A549 treated with AZD2906 at 1 μM for 4 hours (cell line): ENCODE measurements around the gene MLLT6. TPM values are rescaled to one million over a fixed set of nuclear protein-coding genes. Genes with fewer than 3 reads are reported as not detected.

ENCODE experiments used
- total RNA-seq: library from RNA; stranded (reverse); fragments of 200-300 nt; extraction: Qiagen RNA extraction; gene quantifications from 5 replicates; pipeline ENCODE4 v1.2.3, GENCODE V29; 2022

The MLLT6 gene
- 23.4 to 30.4 TPM (median 25.0 TPM) in 5 replicates for total RNA-seq

GRCh38 chr17:38704606-38705522 lies at the start of gene MLLT6:
TSS of gene MLLT6 (plus strand) at chr17:38705273. CDS start at chr17:38705633, 360 bp downstream.

GRCh38 chr17:38674749-38675615 lies 30.1 kb upstream of the MLLT6 start, which contains the start of gene EPOP:
TSS of gene EPOP (minus strand) at chr17:38674957. CDS start at chr17:38674495, 462 bp downstream.

GRCh38 chr17:38729886-38730525 lies 24.9 kb downstream of the MLLT6 start, which contains the start of gene CISD3:
TSS of gene CISD3 (plus strand) at chr17:38730341. CDS start at chr17:38730359, 18 bp downstream.

GRCh38 chr17:38748149-38748891 lies 43.2 kb downstream of the MLLT6 start, which contains the start of gene PCGF2:
TSS of gene PCGF2 (minus strand) at chr17:38748336. CDS start at chr17:38740402, 7,934 bp downstream.

GRCh38 chr17:38752308-38753070 lies 47.4 kb downstream of the MLLT6 start, which contains the start of gene PSMB3:
TSS of gene PSMB3 (plus strand) at chr17:38752741. CDS start at chr17:38752827, 86 bp downstream.

Other genes starting within 250 kb of the MLLT6 start
- 1.3 to 3.5 TPM (median 2.6 TPM) in 5 replicates for gene SRCIN1, start 99.3 kb upstream of the MLLT6 start, total RNA-seq
- 9.7 to 12.9 TPM (median 12.0 TPM) in 5 replicates for gene EPOP, start 30.3 kb upstream of the MLLT6 start, total RNA-seq
- gene CISD3, start 25.1 kb downstream of the MLLT6 start, total RNA-seq = 43.2 to 102 TPM (median 95.5 TPM) in 5 replicates
- 32.8 to 60.3 TPM (median 58.9 TPM) in 5 replicates for gene PCGF2, start 43.1 kb downstream of the MLLT6 start, total RNA-seq
- gene PSMB3, start 47.5 kb downstream of the MLLT6 start, total RNA-seq = 343 to 455 TPM (median 427 TPM) in 5 replicates
- 37.9 to 41.0 TPM (median 38.2 TPM) in 5 replicates for gene PIP4K2B, start 94.3 kb downstream of the MLLT6 start, total RNA-seq
- gene CWC25, start 120.0 kb downstream of the MLLT6 start, total RNA-seq = 20.1 to 27.4 TPM (median 21.2 TPM) in 5 replicates
- gene RPL23, start 148.4 kb downstream of the MLLT6 start, total RNA-seq = 2,603 to 2,797 TPM (median 2,659 TPM) in 5 replicates
- 239 to 256 TPM (median 252 TPM) in 5 replicates for gene LASP1, start 164.8 kb downstream of the MLLT6 start, total RNA-seq